ENCODE data around the gene OR1K1.
"Not testable (repeated sequence)": the region's sequence is repeated elsewhere in the genome, so short reads cannot be mapped to it uniquely, and the experiment has no call there.

The OR1K1 gene

GRCh38 chr9:122800066-122801060 lies at the start of gene OR1K1:
TSS of gene OR1K1 (plus strand) at chr9:122800123. CDS start at chr9:122800123, 0 bp downstream.
- DNase-seq = no peak

- no peak for DNase-seq
Observed at GRCh38 chr9:122754825-122755224, 45.1 kb upstream of the OR1K1 start.

- no peak for DNase-seq
Observed at GRCh38 chr9:122767817-122768216, 32.1 kb upstream of the OR1K1 start.

- no peak for DNase-seq
Observed at GRCh38 chr9:122777052-122777451, 22.9 kb upstream of the OR1K1 start.

- no peak for DNase-seq
Observed at GRCh38 chr9:122777935-122778627, 21.8 kb upstream of the OR1K1 start.

GRCh38 chr9:122779181-122779580 lies 20.7 kb upstream of the OR1K1 start:
- DNase-seq = no peak

- DNase-seq = no peak
Observed at GRCh38 chr9:122780026-122780425, 19.9 kb upstream of the OR1K1 start.

GRCh38 chr9:122781671-122782070 lies 18.3 kb upstream of the OR1K1 start:
- no peak for DNase-seq

- no peak for DNase-seq
Observed at GRCh38 chr9:122785269-122785668, 14.7 kb upstream of the OR1K1 start.

GRCh38 chr9:122786338-122786737 lies 13.6 kb upstream of the OR1K1 start:
- DNase-seq = no peak

- DNase-seq = no peak
Observed at GRCh38 chr9:122788831-122789230, 11.1 kb upstream of the OR1K1 start, which contains the start of gene OR5C1. TSS of gene OR5C1 (plus strand) at chr9:122788933. CDS start at chr9:122788933, 0 bp downstream.

GRCh38 chr9:122789256-122790046 lies 10.5 kb upstream of the OR1K1 start:
- DNase-seq = no peak

- DNase-seq = no peak
Observed at GRCh38 chr9:122791872-122792669, 7.9 kb upstream of the OR1K1 start.

GRCh38 chr9:122797316-122798063 lies 2.4 kb upstream of the OR1K1 start:
- DNase-seq = no peak

- no peak for DNase-seq
Observed at GRCh38 chr9:122806661-122807060, 6.7 kb downstream of the OR1K1 start.

GRCh38 chr9:122807271-122807900 lies 7.5 kb downstream of the OR1K1 start:
- no peak for DNase-seq

GRCh38 chr9:122808141-122808540 lies 8.2 kb downstream of the OR1K1 start:
- DNase-seq = no peak

- not testable (repeated sequence) for DNase-seq
Observed at GRCh38 chr9:122809261-122809660, 9.3 kb downstream of the OR1K1 start.

GRCh38 chr9:122810306-122810946 lies 10.5 kb downstream of the OR1K1 start:
- DNase-seq = peak; percentile 78 to 80

- no peak for DNase-seq
Observed at GRCh38 chr9:122812736-122813135, 12.8 kb downstream of the OR1K1 start.
